ENCODE data around the gene PLA2G4D. TPM values are rescaled to one million over a fixed set of nuclear protein-coding genes. Genes with fewer than 3 reads are reported as not detected.

Gene PLA2G4D
- polyA plus RNA-seq, 2 of the 4 experiments (the other 2 are of a cell fraction), result not detected

DNA sequence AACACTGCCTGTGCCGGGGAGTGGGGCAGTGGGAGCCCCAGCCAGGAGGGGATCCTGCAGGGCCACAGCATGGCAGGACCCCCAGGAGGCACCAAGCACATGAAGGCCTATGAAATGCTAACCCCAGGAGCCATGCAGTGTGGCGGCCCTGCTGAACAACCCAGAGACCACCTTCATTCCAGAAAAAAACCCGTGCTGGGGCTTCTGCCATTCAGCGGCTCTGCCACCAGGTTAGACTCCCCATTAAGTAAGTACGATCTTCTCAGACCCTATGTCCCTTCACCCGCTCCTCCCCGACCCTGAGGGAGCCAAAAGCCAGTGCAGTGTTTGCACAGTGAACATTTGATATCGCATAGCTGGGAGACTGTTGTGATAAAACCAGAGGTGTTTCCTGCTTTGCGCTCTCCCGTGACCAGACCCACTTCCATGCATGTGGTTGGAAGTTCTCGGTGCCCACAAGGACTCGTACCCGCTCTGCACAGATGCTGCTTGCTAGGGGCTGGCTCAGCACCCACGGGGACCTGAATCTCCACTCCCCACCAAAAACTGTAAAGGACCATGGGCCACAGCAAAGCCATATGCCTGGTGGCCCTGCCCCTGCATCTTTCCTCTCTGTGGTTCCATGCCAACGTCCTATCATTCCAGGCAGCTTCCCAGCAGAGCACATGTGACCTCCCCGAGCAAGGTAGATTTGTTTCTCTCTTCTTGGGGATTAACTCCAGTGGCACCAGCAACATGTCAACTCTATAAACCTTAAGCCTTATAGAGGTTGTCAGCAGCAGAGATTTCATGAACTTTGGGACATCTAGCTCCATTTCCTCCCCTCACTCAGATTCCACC lies 5.3 kb downstream of the PLA2G4D start:
- DNase-seq (ENCODE audit: low read depth in 1 of 2, low spot score in 1 of 2) (no peak), FAIRE-seq (no peak), ATAC-seq (no peak)
- CTCF ChIA-PET, result interaction anchor here (0.6 to 14.7 kb wide), 3 partner anchors 45 to 100 kb away, joined by 3 to 247 read pairs (median 5); no protein-coding TSS in a partner anchor
- H3K4me2 ChIP-seq, result no peak overlapping the region
- H3K4me1 ChIP-seq, result no peaks in the 10 kb centered on the region
- no peak overlapping the region for H3K4me3 ChIP-seq
- no peaks in the 10 kb centered on the region for H3K9me3 ChIP-seq
- H3K27ac ChIP-seq, result no peak overlapping the region
- POLR2A ChIA-PET, result no interaction called here
- 64% methylated on average over 15 of the region's 16 CpGs for WGBS (ENCODE audit: missing lambda C conversion rate)
- TF ChIP-seq RFX5 (IDR thresholded peaks at IDR 0.05), result no peak
- TF ChIP-seq POLR2AphosphoS2 (conservative IDR thresholded peaks at IDR 0.05; ENCODE audit: low read length), result no peak
- no peak for TF ChIP-seq SREBF2 (IDR thresholded peaks at IDR 0.05)
- TF ChIP-seq, protein P1, sequence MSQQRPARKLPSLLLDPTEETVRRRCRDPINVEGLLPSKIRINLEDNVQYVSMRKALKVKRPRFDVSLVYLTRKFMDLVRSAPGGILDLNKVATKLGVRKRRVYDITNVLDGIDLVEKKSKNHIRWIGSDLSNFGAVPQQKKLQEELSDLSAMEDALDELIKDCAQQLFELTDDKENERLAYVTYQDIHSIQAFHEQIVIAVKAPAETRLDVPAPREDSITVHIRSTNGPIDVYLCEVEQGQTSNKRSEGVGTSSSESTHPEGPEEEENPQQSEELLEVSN (IDR thresholded peaks at IDR 0.05; ENCODE audit: borderline replicate concordance, low read depth), result no peak
- TF ChIP-seq TFCP2L1 (CRISPR knock-in tag; IDR thresholded peaks at IDR 0.05), result no peak
- TF ChIP-seq CHD2 (IDR thresholded peaks at IDR 0.05; ENCODE audit: low read length, partially characterized antibody), result no peak
- TF ChIP-seq EHF (CRISPR knock-in tag; IDR thresholded peaks at IDR 0.05), result no peak

DNA sequence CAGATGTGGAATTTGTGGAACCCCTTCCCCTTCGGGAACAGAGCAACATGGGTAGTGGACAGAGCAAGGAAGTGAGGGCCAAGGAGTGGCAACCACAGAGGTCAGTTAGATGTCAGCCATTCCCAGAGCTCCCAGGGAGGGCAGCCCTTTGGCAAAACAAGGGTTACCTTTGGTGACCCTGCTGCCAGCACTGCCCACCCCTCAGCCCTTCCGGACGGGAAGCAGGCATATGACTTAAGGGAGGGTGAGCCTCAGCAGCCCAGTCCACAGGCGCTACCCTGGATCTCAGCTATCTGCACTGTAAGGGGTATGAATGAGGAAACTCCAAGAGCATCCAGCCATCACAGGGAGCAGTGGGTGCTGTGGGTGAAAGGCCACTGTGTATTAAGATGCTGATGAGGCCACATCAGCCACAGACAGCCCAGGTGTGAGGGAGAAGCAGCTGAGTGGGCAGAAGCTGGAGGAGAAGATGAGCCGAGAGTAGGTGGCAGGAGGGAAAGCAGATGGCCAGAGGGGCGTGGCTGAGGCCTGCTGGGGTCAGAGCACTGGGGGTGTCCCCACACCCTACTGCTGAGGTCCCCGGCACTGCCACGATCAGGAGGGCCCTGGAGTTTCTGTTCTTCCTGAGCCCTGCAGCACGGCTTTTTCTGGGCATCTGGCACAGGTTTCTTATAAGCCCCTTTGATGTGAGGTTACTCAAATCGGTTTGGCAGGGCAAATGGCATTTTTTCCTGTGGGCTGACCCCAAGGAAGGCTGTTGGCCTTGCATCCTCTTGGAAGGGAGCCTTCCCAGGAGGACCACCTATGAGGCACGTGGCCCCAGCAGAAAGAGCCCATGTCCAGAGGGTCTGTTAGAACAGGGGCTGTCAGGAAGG lies 6.2 kb downstream of the PLA2G4D start:
- Histone ChIP-seq H3K4me2 (no peak overlapping the region), H3K9me3 (no peaks in the 10 kb centered on the region), H3K4me3 (no peak overlapping the region), H3K4me1 (no peaks in the 10 kb centered on the region), H3K27ac (no peak overlapping the region)
- DNase-seq (ENCODE audit: low read depth in 1 of 2, low spot score in 1 of 2), result no peak
- WGBS (ENCODE audit: missing lambda C conversion rate), result 75% methylated on average over 8 of the region's 11 CpGs
- ATAC-seq, result no peak
- TF ChIP-seq GATA3 (IDR thresholded peaks at IDR 0.05; ENCODE audit: borderline replicate concordance) (no peak), HEYL (CRISPR knock-in tag; IDR thresholded peaks at IDR 0.05) (no peak), PHF8 (IDR thresholded peaks at IDR 0.05; ENCODE audit: borderline replicate concordance, low read depth) (no peak), RAD21 (conservative IDR thresholded peaks at IDR 0.05 in 1 of 2, IDR thresholded peaks at IDR 0.05 in 1 of 2) (no peak), MYC (IDR thresholded peaks at IDR 0.05; ENCODE audit: borderline replicate concordance, low read length) (no peak), FOSB (CRISPR knock-in tag; IDR thresholded peaks at IDR 0.05) (no peak), TP53 (CRISPR knock-in tag; IDR thresholded peaks at IDR 0.05) (no peak), NPAS2 (CRISPR knock-in tag; IDR thresholded peaks at IDR 0.05; ENCODE audit: borderline replicate concordance) (no peak), NFE2L2 (conservative IDR thresholded peaks at IDR 0.05; ENCODE audit: low read length) (no peak), POLR2A (IDR thresholded peaks at IDR 0.05; ENCODE audit: low read length) (no peak)
- TF ChIP-seq, protein P2, sequence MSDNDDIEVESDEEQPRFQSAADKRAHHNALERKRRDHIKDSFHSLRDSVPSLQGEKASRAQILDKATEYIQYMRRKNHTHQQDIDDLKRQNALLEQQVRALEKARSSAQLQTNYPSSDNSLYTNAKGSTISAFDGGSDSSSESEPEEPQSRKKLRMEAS (IDR thresholded peaks at IDR 0.05), result no peak
- TF ChIP-seq, protein P3, sequence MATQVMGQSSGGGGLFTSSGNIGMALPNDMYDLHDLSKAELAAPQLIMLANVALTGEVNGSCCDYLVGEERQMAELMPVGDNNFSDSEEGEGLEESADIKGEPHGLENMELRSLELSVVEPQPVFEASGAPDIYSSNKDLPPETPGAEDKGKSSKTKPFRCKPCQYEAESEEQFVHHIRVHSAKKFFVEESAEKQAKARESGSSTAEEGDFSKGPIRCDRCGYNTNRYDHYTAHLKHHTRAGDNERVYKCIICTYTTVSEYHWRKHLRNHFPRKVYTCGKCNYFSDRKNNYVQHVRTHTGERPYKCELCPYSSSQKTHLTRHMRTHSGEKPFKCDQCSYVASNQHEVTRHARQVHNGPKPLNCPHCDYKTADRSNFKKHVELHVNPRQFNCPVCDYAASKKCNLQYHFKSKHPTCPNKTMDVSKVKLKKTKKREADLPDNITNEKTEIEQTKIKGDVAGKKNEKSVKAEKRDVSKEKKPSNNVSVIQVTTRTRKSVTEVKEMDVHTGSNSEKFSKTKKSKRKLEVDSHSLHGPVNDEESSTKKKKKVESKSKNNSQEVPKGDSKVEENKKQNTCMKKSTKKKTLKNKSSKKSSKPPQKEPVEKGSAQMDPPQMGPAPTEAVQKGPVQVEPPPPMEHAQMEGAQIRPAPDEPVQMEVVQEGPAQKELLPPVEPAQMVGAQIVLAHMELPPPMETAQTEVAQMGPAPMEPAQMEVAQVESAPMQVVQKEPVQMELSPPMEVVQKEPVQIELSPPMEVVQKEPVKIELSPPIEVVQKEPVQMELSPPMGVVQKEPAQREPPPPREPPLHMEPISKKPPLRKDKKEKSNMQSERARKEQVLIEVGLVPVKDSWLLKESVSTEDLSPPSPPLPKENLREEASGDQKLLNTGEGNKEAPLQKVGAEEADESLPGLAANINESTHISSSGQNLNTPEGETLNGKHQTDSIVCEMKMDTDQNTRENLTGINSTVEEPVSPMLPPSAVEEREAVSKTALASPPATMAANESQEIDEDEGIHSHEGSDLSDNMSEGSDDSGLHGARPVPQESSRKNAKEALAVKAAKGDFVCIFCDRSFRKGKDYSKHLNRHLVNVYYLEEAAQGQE (IDR thresholded peaks at IDR 0.05), result no peak
- TF ChIP-seq, protein P4, sequence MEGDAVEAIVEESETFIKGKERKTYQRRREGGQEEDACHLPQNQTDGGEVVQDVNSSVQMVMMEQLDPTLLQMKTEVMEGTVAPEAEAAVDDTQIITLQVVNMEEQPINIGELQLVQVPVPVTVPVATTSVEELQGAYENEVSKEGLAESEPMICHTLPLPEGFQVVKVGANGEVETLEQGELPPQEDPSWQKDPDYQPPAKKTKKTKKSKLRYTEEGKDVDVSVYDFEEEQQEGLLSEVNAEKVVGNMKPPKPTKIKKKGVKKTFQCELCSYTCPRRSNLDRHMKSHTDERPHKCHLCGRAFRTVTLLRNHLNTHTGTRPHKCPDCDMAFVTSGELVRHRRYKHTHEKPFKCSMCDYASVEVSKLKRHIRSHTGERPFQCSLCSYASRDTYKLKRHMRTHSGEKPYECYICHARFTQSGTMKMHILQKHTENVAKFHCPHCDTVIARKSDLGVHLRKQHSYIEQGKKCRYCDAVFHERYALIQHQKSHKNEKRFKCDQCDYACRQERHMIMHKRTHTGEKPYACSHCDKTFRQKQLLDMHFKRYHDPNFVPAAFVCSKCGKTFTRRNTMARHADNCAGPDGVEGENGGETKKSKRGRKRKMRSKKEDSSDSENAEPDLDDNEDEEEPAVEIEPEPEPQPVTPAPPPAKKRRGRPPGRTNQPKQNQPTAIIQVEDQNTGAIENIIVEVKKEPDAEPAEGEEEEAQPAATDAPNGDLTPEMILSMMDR (IDR thresholded peaks at IDR 0.05), result no peak
- TF ChIP-seq, protein P5, sequence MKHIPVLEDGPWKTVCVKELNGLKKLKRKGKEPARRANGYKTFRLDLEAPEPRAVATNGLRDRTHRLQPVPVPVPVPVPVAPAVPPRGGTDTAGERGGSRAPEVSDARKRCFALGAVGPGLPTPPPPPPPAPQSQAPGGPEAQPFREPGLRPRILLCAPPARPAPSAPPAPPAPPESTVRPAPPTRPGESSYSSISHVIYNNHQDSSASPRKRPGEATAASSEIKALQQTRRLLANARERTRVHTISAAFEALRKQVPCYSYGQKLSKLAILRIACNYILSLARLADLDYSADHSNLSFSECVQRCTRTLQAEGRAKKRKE (CRISPR knock-in tag; IDR thresholded peaks at IDR 0.05; ENCODE audit: low read depth), result no peak
- no peak for FAIRE-seq
- CTCF ChIA-PET, result interaction anchor here (2.7 to 14.7 kb wide), 4 partner anchors 8 to 99 kb away, joined by 9 to 247 read pairs (median 52); no protein-coding TSS in a partner anchor
- POLR2A ChIA-PET, result no interaction called here

All from A549 (cell line).